ENCODE data around the gene SUSD6.
A peak's percentile ranks its signal among the peaks of the same experiment; 100 is the strongest.
"Not testable (repeated sequence)": the region's sequence is repeated elsewhere in the genome, so short reads cannot be mapped to it uniquely, and the experiment has no call there.

SUSD6 gene

GRCh38 chr14:69695322-69696203 lies 84.2 kb downstream of the SUSD6 start:
- TF ChIP-seq CTCF (IDR thresholded peaks at IDR 0.05; ENCODE audit: low read depth, low read length) (no peak), EZH2phosphoT487 (IDR thresholded peaks at IDR 0.05; ENCODE audit: low read depth) (no peak)
- peak overlapping the region; percentile 45; the same call in 1 of the 2 replicates for H3K4me3 ChIP-seq (ENCODE audit: low read length)

GRCh38 chr14:69696204-69696527 lies 84.8 kb downstream of the SUSD6 start:
- no peak overlapping the region for H3K9ac ChIP-seq (ENCODE audit: low read length)
- peaks cover 52% of the 10 kb centered on the region for H3K4me1 ChIP-seq (ENCODE audit: low read length)
- H3K4me2 ChIP-seq (ENCODE audit: low read length) = peak overlapping the region; percentile 68
- no peak for TF ChIP-seq EZH2phosphoT487 (IDR thresholded peaks at IDR 0.05; ENCODE audit: low read depth)
- TF ChIP-seq CTCF (IDR thresholded peaks at IDR 0.05; ENCODE audit: low read depth, low read length) = no peak
- no peak overlapping the region for H2AFZ ChIP-seq (ENCODE audit: low read depth, low read length)
- no peaks in the 10 kb centered on the region for H3K27me3 ChIP-seq (ENCODE audit: low read depth, low read length)
- no peaks in the 10 kb centered on the region for H3K36me3 ChIP-seq (replicated peaks; ENCODE audit: low read depth, low read length)
- H3K79me2 ChIP-seq (ENCODE audit: low read length) = peaks cover 59% of the 10 kb centered on the region
- H3K9me3 ChIP-seq (ENCODE audit: insufficient read depth, low read length) = no peaks in the 10 kb centered on the region
- H3K27ac ChIP-seq (ENCODE audit: low read length) = no peak overlapping the region
- no peak overlapping the region for H3K4me3 ChIP-seq (ENCODE audit: low read length)
- H4K20me1 ChIP-seq (ENCODE audit: insufficient read depth, low read length) = peaks cover 20% of the 10 kb centered on the region

More at GRCh38 chr14:69695322-69696203, 84.2 kb downstream of the SUSD6 start:
- Histone ChIP-seq H4K20me1 (ENCODE audit: insufficient read depth, low read length) (peaks cover 20% of the 10 kb centered on the region), H3K27me3 (ENCODE audit: low read depth, low read length) (no peaks in the 10 kb centered on the region), H3K36me3 (replicated peaks; ENCODE audit: low read depth, low read length) (no peaks in the 10 kb centered on the region), H3K4me2 (ENCODE audit: low read length) (peak overlapping the region; percentile 68), H3K27ac (ENCODE audit: low read length) (peak overlapping the region; percentile 82), H2AFZ (ENCODE audit: low read depth, low read length) (no peak overlapping the region), H3K9me3 (ENCODE audit: insufficient read depth, low read length) (no peaks in the 10 kb centered on the region), H3K79me2 (ENCODE audit: low read length) (peaks cover 60% of the 10 kb centered on the region), H3K9ac (ENCODE audit: low read length) (peak overlapping the region; percentile 53; the same call in 1 of the 2 replicates), H3K4me1 (ENCODE audit: low read length) (peaks cover 52% of the 10 kb centered on the region)

- no peak for TF ChIP-seq EZH2phosphoT487 (IDR thresholded peaks at IDR 0.05; ENCODE audit: low read depth)
- TF ChIP-seq CTCF (IDR thresholded peaks at IDR 0.05; ENCODE audit: low read depth, low read length) = no peak
- Histone ChIP-seq H3K79me2 (ENCODE audit: low read length) (peaks cover 54% of the 10 kb centered on the region), H4K20me1 (ENCODE audit: insufficient read depth, low read length) (peaks cover 23% of the 10 kb centered on the region), H3K9ac (ENCODE audit: low read length) (no peak overlapping the region), H3K4me1 (ENCODE audit: low read length) (peaks cover 58% of the 10 kb centered on the region), H3K9me3 (ENCODE audit: insufficient read depth, low read length) (no peaks in the 10 kb centered on the region), H2AFZ (ENCODE audit: low read depth, low read length) (no peak overlapping the region), H3K27me3 (ENCODE audit: low read depth, low read length) (no peaks in the 10 kb centered on the region), H3K4me2 (ENCODE audit: low read length) (no peak overlapping the region), H3K4me3 (ENCODE audit: low read length) (no peak overlapping the region), H3K27ac (ENCODE audit: low read length) (no peak overlapping the region), H3K36me3 (replicated peaks; ENCODE audit: low read depth, low read length) (no peaks in the 10 kb centered on the region)
These were observed 85.5 kb downstream of the SUSD6 start for GRCh38 chr14:69696633-69697557.

GRCh38 chr14:69698572-69698971 lies 87.2 kb downstream of the SUSD6 start:
- H3K79me2 ChIP-seq (ENCODE audit: low read length) = peaks cover 49% of the 10 kb centered on the region
- H3K4me1 ChIP-seq (ENCODE audit: low read length) = peaks cover 57% of the 10 kb centered on the region

GRCh38 chr14:69699243-69699642 lies 87.8 kb downstream of the SUSD6 start:
- H2AFZ ChIP-seq (ENCODE audit: low read depth, low read length); H3K4me2 ChIP-seq (ENCODE audit: low read length); H3K27me3 ChIP-seq (ENCODE audit: low read depth, low read length); H3K27ac ChIP-seq (ENCODE audit: low read length); H3K9ac ChIP-seq (ENCODE audit: low read length); H3K4me3 ChIP-seq (ENCODE audit: low read length); H3K9me3 ChIP-seq (ENCODE audit: insufficient read depth, low read length); H3K36me3 ChIP-seq (replicated peaks; ENCODE audit: low read depth, low read length): not testable (repeated sequence)
- Histone ChIP-seq H3K79me2 (ENCODE audit: low read length) (peaks cover 49% of the 10 kb centered on the region), H4K20me1 (ENCODE audit: insufficient read depth, low read length) (peaks cover 39% of the 10 kb centered on the region), H3K4me1 (ENCODE audit: low read length) (peaks cover 50% of the 10 kb centered on the region)

More at GRCh38 chr14:69698572-69698971, 87.2 kb downstream of the SUSD6 start:
- Histone ChIP-seq H3K4me2 (ENCODE audit: low read length) (no peak overlapping the region), H3K27me3 (ENCODE audit: low read depth, low read length) (no peaks in the 10 kb centered on the region), H3K4me3 (ENCODE audit: low read length) (no peak overlapping the region), H3K9ac (ENCODE audit: low read length) (no peak overlapping the region), H4K20me1 (ENCODE audit: insufficient read depth, low read length) (peaks cover 37% of the 10 kb centered on the region), H3K27ac (ENCODE audit: low read length) (no peak overlapping the region), H2AFZ (ENCODE audit: low read depth, low read length) (no peak overlapping the region), H3K36me3 (replicated peaks; ENCODE audit: low read depth, low read length) (peaks cover under 1% of the 10 kb centered on the region), H3K9me3 (ENCODE audit: insufficient read depth, low read length) (no peaks in the 10 kb centered on the region)
- TF ChIP-seq EZH2phosphoT487 (IDR thresholded peaks at IDR 0.05; ENCODE audit: low read depth) (no peak), CTCF (IDR thresholded peaks at IDR 0.05; ENCODE audit: low read depth, low read length) (no peak)

Measured in OCI-LY3 (cell line).